ENCODE measurements around the gene TTC6. TPM values are rescaled to one million over a fixed set of nuclear protein-coding genes. Genes with fewer than 3 reads are reported as not detected.
"Not testable (repeated sequence)": the region's sequence is repeated elsewhere in the genome, so short reads cannot be mapped to it uniquely, and the experiment has no call there.

TTC6 gene, protein sequence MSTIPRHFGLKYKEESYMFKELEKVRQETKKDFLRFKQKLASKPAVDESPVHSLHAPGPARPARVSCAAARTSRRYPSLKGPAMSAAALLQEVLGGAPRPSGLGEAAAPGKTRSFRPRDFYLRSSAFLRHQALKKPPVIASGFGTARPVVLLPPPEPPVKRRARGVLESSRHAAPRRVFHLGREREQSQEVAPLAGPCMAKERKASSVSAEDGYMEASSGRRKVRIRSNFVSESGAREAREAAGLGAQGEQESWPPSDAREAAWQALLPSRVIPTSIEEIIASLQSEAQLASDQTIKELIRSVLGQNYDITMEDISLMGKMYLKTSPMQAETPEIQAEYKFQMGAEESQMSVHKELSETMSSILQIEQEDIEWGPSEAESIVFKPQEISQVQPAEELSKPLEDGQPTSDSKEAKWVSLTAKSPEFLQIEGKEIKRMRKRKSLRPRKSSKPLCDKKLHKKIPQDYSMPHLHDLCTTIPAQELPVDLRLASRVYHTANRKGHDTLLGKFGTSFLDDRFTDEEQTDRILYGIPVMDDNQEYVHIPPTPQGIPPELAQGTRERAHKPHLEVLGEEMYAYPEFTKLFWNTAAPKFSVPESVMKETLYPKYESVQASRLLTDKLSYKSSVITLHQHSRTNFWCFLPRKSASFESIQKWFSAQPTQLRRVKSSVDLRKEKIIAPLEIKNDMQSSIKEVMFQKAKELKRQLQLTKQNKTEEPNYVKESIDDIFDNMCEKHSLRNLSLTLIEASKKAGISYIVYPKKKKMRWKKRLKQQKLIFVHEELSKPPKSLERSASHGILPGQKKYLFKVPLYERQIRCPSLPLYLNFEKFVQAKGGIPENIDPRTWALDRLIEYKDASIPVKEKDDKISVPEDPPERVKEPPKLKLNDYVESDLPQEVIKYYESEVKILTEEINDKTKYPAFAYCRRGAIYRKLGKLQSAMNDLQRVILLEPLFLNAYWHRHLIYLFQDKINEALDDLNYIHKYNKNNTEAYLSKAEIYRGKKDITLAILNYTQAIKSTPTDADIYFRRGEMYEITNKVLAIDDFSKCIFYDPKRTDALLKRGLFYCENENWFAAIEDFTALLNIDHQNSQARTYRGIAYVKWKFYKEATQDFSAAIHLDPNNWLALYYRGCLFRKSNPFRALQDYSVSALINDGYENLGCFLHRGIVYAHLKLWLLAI (N-terminal part only)
- polyA plus RNA-seq (ENCODE audit: insufficient read length): 0.75 TPM
- long read RNA-seq, donor 1: 0 reads
- long read RNA-seq, donor 2: 0 reads
- long read RNA-seq, donor 3: 0 reads
- long read RNA-seq, donor 4: 0 reads
- long read RNA-seq, donor 5: 0 reads
- long read RNA-seq, donor 6: 0 reads
- long read RNA-seq, donor 7: 0 reads
- long read RNA-seq, donor 8: 0 reads

GRCh38 chr14:37594971-37595808, at the start of gene TTC6, which contains the start of gene FOXA1:
Gene TTC6, plus strand, starts transcription at chr14:37595629. Its CDS starts 26,436 bp downstream, at chr14:37622065.
Gene FOXA1, minus strand, starts transcription at chr14:37595249. Its CDS starts 277 bp downstream, at chr14:37594972.
- no peak for DNase-seq

DNA sequence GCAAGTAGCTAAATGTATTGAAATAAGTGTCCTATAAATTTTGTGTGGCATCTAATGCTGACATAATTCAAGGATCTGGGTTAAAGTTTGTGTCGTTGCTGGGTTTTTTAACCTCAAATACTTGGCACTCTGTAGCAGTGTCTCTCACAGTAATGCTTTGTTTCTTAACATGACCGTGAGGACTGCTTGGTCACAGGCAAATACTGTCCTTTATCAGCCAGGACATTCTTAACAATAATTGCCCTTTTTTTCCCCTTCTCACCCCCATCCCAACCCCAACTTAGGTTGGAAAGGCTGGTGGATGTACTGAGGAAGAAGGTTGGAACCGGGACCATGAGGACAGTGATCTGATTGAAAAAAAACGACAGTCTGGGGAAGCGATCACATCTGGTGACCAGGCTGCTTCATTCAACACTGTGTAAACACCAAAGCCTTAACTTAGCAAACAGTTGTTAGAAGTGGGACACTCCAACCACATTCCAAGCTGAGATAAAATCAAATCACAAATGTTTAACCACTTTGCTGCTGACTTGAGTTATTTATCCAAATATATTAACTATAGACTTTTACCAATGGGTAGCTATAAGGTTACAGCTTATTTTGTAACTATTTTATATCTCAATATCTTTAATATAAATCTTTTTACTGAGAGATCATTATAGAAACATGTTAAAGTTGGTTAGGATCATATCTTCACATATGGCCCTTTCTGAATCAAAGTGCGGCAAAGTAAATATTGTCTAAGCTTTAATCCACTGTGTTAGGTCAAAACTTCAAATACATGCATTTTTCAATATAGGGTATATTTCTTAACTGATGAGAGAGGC, 48.6 kb upstream of the TTC6 start:
- DNase-seq: no peak

DNA sequence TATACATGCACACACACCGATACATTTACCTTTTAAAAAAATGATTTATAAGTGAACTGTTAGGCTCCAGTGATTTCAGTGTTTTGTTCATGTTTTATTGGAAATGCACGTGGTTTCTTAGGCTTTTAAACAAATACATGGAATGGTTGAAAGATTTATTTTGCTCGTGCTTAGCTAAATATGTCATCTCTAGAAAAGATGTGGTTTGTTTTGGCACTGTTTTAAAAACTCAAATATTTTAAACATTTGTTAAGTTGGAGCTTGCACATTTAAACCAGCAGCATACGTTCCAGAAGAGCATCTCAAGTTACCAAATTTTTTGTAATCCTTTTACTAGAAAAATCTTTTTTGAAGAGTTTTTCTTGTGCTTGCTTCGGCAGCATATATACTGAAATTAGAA, 44.9 kb upstream of the TTC6 start:
- DNase-seq: no peak

DNA sequence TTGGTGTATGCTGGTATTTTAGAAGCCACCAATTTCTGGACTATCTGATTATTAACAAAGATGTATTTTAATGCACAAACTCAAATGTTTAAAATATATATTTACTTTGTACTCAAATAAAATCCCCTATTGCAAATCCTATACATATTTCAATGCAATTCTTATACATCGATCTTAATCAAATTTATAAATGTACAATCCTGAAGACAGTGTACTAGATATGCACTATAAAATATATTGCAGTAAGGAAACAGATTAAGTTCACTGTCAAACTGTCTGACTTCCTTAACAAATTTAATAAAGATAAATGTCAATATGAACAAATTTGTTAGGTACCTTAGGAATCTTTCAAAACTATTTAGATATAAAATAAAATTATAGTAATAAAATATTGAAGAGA, 44.3 kb upstream of the TTC6 start:
- DNase-seq: no peak

- no peak for DNase-seq
These were observed 41.4 kb upstream of the TTC6 start for GRCh38 chr14:37553935-37554550.

GRCh38 chr14:37555596-37555995, 39.8 kb upstream of the TTC6 start:
- DNase-seq: not testable (repeated sequence)

DNA sequence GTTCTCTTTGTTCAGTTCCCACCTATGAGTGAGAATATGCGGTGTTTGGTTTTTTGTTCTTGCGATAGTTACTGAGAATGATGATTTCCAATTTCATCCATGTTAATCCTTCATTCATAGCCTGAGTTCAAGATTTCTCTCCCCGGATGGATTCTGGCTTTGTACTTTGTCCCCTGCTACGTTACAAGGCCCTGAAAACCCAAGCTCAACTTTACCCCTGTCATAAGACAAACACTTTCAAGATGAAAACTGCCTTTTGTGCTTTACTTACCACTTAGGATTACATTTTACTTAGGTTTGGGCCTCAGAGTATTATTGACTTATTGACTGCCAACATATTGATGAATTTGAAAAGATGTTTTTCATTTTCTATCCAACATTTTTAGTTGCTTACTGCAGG, 36.7 kb upstream of the TTC6 start:
- DNase-seq: no peak

DNA sequence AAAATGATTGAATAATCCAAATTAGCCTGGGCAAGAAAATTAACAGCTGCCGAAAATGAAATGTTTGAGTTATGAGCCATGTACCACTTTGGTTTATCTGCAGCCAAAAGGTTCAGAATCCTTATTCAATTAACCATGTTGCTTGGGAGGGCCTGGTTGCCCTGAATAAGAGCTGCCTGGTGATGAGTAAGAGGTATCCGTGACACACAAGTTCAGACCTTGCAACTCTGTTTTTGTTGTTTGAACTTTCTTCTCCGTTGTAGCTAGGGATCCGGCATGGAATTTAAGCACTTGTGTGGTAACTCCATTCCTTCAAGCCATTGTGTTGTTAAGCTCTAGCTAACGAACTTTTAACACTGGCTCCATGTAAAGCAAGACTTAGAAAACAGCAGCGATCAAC, 36.0 kb upstream of the TTC6 start:
- no peak for DNase-seq

DNA sequence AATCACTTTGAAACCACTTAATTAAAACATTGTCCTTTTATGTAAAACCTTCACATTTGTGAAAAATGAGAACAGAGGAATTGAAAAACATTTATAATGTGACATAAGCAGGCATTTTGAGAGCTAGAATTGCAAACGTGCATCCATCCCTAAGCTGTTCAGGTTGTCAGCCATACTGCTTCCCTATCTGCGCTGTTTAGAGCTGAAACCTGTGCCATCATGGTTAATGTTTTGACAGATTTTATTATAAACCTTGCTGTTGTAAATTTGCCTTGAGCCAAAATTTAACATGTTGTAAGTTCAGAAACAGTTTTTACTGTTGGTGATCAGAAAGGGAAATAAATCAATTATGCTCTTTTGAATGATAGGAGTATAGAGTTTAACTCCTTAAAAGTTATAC, 32.2 kb upstream of the TTC6 start:
- no peak for DNase-seq

- DNase-seq: no peak
These were observed 29.9 kb upstream of the TTC6 start for GRCh38 chr14:37565550-37565949.

GRCh38 chr14:37566811-37567371, 28.5 kb upstream of the TTC6 start:
- no peak for DNase-seq

DNA sequence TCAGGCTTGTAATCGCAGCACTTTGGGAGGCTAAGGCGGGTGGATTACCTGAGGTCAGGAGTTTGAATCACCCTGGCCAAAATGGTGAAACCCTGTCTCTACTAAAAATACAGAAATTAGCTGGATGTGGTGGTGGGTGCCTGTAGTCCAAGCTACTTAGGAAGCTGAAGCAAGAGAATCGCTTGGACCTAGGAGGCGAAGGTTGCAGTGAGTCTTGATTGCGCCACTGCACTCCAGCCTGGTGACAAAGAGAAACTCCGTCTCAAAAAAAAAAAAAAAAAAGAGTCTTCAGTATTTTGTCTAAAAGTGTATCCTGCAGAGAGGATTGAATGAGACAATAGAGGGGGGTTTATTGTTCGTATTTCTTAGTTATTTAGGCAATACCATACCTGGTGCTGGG, 25.7 kb upstream of the TTC6 start:
- DNase-seq: no peak

GRCh38 chr14:37571391-37571790, 24.0 kb upstream of the TTC6 start:
- no peak for DNase-seq

GRCh38 chr14:37573356-37573755, 22.1 kb upstream of the TTC6 start:
- no peak for DNase-seq

DNA sequence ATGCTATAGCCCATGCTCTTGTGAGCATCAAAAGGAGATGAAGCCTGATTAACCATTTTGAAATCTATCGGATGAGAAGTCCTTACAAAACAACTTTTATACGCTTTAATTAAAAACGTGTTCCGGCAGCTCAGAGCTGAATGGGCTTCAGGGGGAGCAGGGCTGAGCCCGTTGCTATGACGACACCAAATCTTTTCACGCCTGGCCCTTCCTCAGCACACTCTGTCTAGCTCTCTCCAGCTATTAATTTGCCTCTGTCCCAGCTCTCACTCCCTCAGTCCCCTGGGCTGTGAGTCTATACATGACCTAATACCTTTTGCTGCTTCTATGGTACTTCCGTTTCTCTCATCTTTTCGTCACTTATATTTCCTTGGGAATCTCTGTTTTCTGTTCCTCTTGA, 16.2 kb upstream of the TTC6 start:
- no peak for DNase-seq

DNA sequence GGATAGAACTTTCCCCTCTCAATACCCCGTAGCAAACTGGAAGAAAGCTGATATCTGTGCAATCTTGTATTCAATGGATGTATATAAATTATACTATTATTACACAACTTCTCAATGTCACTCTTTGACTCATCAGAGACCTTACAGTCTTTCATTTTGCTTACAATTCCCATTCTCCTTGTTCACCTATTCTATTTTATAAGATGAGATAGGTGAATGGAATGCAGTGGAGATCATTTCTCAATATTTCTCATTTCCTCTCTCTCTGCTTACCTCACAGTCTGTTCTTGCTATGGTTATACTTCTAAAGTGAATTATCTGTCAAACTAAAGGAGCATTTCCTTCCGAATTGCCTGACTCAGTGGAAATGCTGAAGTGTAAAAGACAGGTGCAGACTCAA, 15.3 kb upstream of the TTC6 start:
- DNase-seq: no peak

DNA sequence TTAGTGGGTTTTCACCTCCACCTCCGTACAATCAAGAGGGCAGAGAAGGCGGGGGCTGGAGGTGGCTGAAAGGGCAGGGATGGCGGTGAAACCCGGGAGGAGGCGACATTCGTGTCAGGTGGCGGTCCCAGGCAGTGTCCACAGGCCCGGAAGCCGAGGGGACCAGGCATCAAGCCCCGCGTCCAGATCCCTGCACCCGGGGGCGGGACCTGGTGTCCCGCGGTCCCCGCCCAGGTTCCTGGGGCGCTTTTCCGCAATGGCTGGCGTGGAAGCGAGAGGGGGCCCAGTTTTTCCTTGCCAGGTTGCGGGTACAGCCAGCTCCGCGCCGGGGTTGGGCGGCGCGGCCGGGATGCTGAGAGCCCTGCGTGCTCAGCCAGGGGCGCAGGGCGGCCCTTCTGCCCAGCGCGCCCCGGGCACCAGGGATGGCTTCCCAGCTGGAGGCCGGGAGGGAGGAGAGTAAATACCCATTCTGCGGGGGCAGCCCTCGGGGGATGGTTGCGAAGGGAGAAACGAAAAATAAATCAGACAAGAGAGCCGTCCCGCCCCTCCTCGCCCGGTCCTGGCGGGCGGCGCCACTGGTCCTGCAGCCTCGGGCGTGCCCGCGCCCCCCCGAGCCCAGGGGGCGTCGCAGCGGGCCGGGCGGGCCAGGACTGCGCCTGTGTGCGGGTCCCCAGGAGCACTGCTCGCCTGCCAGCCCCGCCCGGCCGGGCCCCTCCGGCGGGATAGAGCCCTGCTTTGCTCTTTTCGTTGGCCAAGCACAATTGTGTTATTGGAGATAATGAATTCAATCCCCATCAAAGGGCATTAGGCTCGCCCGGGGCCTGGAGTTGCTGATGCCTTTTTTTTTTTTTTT, 11.8 kb upstream of the TTC6 start:
- no peak for DNase-seq

All from left kidney (tissue), 8 donors.